G401.6 (cell line): Measurements from ENCODE around the gene ATP6V0D1.

Source experiments
- FAIRE-seq: peaks from 2 replicates; lab custom pipeline; 2012; peaks lifted over from hg19 to GRCh38; lab: Jason Lieb, UNC

Gene ATP6V0D1

GRCh38 chr16:67392301-67393059 is 88.5 kb downstream of the ATP6V0D1 start:
- no peak for FAIRE-seq

DNA sequence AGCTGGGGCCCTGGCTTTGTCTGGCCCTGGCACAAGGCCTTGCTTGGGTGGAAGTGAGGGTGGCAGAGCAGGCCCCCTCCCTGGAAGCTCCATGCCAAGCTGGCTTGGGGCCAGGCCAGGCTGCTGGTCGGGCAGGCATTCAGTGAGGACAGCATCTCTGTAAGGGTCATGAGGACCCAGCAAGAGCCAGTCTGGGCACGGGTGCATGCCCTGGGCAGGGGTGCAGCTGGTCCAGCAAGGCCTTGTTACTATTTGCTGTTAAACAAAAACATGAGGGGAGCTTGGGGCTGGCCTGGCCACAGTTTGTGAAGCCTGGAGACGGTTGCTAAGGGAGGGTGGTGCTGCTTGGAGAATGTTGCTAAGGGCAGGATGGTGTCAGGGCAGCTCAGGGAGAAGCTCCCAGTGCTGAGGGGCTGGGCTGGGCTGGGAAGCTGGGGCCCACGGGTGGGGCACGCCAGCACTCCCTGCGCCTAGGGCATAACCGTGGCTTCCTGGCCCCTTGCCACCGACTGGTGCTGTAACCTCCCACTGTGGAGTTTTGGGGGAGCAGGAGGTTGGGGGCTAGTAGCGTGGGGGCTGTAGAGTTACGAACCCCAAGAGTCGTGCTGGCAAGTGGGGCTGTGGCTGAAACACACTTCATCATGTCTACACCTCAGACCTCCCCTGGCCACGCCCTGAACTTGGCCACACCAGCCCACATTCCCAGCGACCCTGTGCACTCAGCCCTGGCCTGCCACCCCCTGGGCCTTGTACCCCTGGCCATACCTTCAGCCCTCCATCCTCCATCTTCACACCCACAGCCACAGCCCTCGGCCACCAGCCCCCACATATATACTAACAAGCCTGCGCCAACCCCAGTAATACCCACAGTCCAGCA is 89.3 kb downstream of the ATP6V0D1 start:
- FAIRE-seq: no peak

- FAIRE-seq: no peak
Measured at GRCh38 chr16:67390816-67391423, 90.0 kb downstream of the ATP6V0D1 start.

GRCh38 chr16:67389911-67390815 is 90.8 kb downstream of the ATP6V0D1 start:
- no peak for FAIRE-seq

DNA sequence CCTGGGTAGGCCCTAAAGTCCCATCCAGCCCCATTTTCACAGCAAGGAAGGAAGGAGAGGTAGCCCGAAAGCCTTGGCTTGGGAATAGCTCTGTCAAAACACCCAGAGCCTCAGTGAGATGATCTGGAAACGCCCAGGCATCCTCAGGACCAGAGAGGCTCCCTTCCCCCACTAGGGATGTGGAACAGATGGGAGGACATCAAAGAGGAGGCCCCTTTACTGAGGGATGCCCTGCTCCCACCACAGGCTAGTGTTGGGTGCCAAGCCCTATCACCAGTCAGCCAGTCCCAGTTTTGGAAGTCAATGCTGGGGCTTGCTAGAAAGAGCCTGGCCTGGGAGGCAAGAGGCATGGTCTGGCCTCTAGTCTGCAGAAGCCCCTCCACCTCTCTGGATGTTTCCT is 92.4 kb downstream of the ATP6V0D1 start:
- no peak for FAIRE-seq

DNA sequence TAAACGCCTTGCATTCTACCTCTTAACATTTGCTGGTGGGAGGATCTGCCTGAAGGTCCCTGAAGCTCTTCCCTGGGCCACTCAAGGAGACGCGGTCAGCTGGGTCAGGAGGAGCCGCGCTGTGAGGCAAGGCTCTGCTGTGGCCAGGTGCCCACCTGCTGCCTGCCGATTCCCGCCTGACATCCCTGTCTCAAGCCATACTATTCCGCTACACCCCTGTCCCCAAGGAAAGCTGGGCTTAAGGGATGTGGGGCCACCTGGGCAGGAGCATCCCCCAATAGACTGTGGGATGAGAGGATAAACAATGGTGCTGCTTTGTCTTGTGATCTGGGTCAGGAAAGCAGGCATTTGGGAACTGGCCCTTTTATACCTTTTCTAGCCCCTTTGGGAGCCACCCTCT is 92.8 kb downstream of the ATP6V0D1 start:
- FAIRE-seq: no peak
